M059J (cell line): Measurements from ENCODE around the gene SCAMP1. TPM values are rescaled to one million over a fixed set of nuclear protein-coding genes. Genes with fewer than 3 reads are reported as not detected.
A peak's percentile ranks its signal among the peaks of the same experiment; 100 is the strongest.

ENCODE experiments used
- DNase-seq: peaks from one replicate; pipeline ENCODE4 v3.0.0-alpha.2; 2012; ENCODE audit warnings: low read depth
- total RNA-seq: library from RNA; depleted of rRNA; stranded (reverse); fragments of >200 nt; shearing (Covaris generic); gene quantifications from 2 replicates; pipeline ENCODE4 v1.2.3, GENCODE V29; 2014; rRNA removed

The SCAMP1 gene
- total RNA-seq, 1 experiment from 2014 or later: 41.3 TPM

GRCh38 chr5:78513441-78513840 lies 153.0 kb downstream of the SCAMP1 start:
- DNase-seq: no peak

- DNase-seq: no peak
These were observed 154.3 kb downstream of the SCAMP1 start for GRCh38 chr5:78514427-78515330.

- DNase-seq: no peak
These were observed 155.3 kb downstream of the SCAMP1 start for GRCh38 chr5:78515670-78516069.

GRCh38 chr5:78518365-78519197 lies 158.2 kb downstream of the SCAMP1 start:
- DNase-seq: peak; percentile 89

- peak; percentile 64 for DNase-seq
These were observed 159.0 kb downstream of the SCAMP1 start for GRCh38 chr5:78519198-78519941.

GRCh38 chr5:78521455-78521854 lies 161.0 kb downstream of the SCAMP1 start:
- no peak for DNase-seq

- no peak for DNase-seq
These were observed 162.3 kb downstream of the SCAMP1 start for GRCh38 chr5:78522476-78523260.

- no peak for DNase-seq
These were observed 163.1 kb downstream of the SCAMP1 start for GRCh38 chr5:78523314-78524193.

GRCh38 chr5:78526049-78526525 lies 165.7 kb downstream of the SCAMP1 start:
- DNase-seq: peak; percentile 83

GRCh38 chr5:78527054-78527859 lies 166.8 kb downstream of the SCAMP1 start:
- peak; percentile 98 for DNase-seq

- peak; percentile 61 for DNase-seq
These were observed 167.5 kb downstream of the SCAMP1 start for GRCh38 chr5:78527925-78528324.

Other genes with a start within 250 kb of the SCAMP1 start
- 50.2 and 54.3 TPM in 2 replicates for gene AP3B1, start 65.9 kb upstream of the SCAMP1 start, total RNA-seq